Measurements from ENCODE around the gene SMARCC2. TPM values are rescaled to one million over a fixed set of nuclear protein-coding genes. Genes with fewer than 3 reads are reported as not detected.
A peak's percentile ranks its signal among the peaks of the same experiment; 100 is the strongest.
"Not testable (repeated sequence)": the region's sequence is repeated elsewhere in the genome, so short reads cannot be mapped to it uniquely, and the experiment has no call there.

The SMARCC2 gene
- total RNA-seq, 4 donors from 2014 or later = 63.8 to 231 (median 135) TPM

- peaks cover 9 to 47% (median 38%) of the 10 kb centered on the region in 4 donors for H3K4me1 ChIP-seq
These were observed 31.0 kb downstream of the SMARCC2 start, which contains the start of gene MYL6 for GRCh38 chr12:56158029-56158925. TSS of gene MYL6 (plus strand) at chr12:56158359. CDS start at chr12:56158402, 43 bp downstream.

GRCh38 chr12:56157201-56158028 is 31.9 kb downstream of the SMARCC2 start:
- in situ Hi-C loops (cut with MboI; ENCODE audit: low pct_ligation_motif_present in 1 of 4, low pct_unique_long_range_greater_than_20kb in 1 of 4, low sequenced_read_pairs in 3 of 4) = no loop called here
- WGBS, 2 donors (ENCODE audit: low coverage in 1 of 2) = 0 to 2% methylated on average over 9 to 45 of the region's 45 CpGs
- TF ChIP-seq CTCF (IDR thresholded peaks at IDR 0.05) = peak; percentile 57 to 88 (median 62)
- TF ChIP-seq POLR2A (IDR thresholded peaks at IDR 0.05) = peak; percentile 3
- TF ChIP-seq POLR2AphosphoS5 (IDR thresholded peaks at IDR 0.05) = peak; percentile 59 to 80 (median 63)
- TF ChIP-seq EP300 (IDR thresholded peaks at IDR 0.05; ENCODE audit: low read depth) = no peak
- Histone ChIP-seq H3K27me3 (no peaks in the 10 kb centered on the region), H3K36me3 (peaks cover 0 to 28% (median 10%) of the 10 kb centered on the region in 4 donors), H3K27ac (peak overlapping the region; percentile 94 to 100 (median 98)), H3K4me1 (peaks cover 15 to 50% (median 43%) of the 10 kb centered on the region in 4 donors), H3K4me3 (peak overlapping the region; percentile 19 to 94 (median 80)), H3K9me3 (no peaks in the 10 kb centered on the region)
- intact Hi-C loops (cut with DNase I; ENCODE audit: low total_unique reads) = loop anchor here (2.0 kb wide), 1 partner anchor 31 kb away; no protein-coding TSS in a partner anchor
- peak; percentile 81 for DNase-seq

More at GRCh38 chr12:56158029-56158925, 31.0 kb downstream of the SMARCC2 start, which contains the start of gene MYL6:
- Histone ChIP-seq H3K4me3 (peak within 1 kb of the TSS; percentile 77 to 94 (median 84)), H3K9me3 (no peaks in the 10 kb centered on the region), H3K27me3 (no peaks in the 10 kb centered on the region), H3K36me3 (peaks cover 0 to 32% (median 11%) of the 10 kb centered on the region in 4 donors), H3K27ac (peak within 1 kb of the TSS; percentile 94 to 100 (median 98))
- WGBS, 2 donors (ENCODE audit: low coverage in 1 of 2) = 0 to 2% methylated on average over 1 to 25 of the region's 30 CpGs
- in situ Hi-C loops (cut with MboI; ENCODE audit: low pct_ligation_motif_present in 1 of 4, low pct_unique_long_range_greater_than_20kb in 1 of 4, low sequenced_read_pairs in 3 of 4) (no loop called here), intact Hi-C loops (cut with DNase I; ENCODE audit: low total_unique reads) (loop anchor here (2.0 kb wide), 1 partner anchor 31 kb away; no protein-coding TSS in a partner anchor)
- TF ChIP-seq POLR2AphosphoS5 (IDR thresholded peaks at IDR 0.05) (peak; percentile 100), EP300 (IDR thresholded peaks at IDR 0.05; ENCODE audit: low read depth) (no peak), POLR2A (IDR thresholded peaks at IDR 0.05) (peak; percentile 100)
- peak; percentile 97 for DNase-seq

GRCh38 chr12:56156464-56157200 is 32.7 kb downstream of the SMARCC2 start:
- H3K4me1 ChIP-seq = peaks cover 17 to 51% (median 43%) of the 10 kb centered on the region in 4 donors
- H3K27ac ChIP-seq = peak overlapping the region; percentile 94 to 100 (median 98)
- H3K27me3 ChIP-seq; DNase-seq; H3K9me3 ChIP-seq; intact Hi-C loops (cut with DNase I; ENCODE audit: low total_unique reads); in situ Hi-C loops (cut with MboI; ENCODE audit: low pct_ligation_motif_present in 1 of 4, low pct_unique_long_range_greater_than_20kb in 1 of 4, low sequenced_read_pairs in 3 of 4): not testable (repeated sequence)
- H3K4me3 ChIP-seq = peak overlapping the region in 3 of 4 donors; percentile 77 to 94 (median 82)
- H3K36me3 ChIP-seq = peaks cover 0 to 20% (median 9%) of the 10 kb centered on the region in 4 donors
- WGBS, 2 donors (ENCODE audit: low coverage in 1 of 2) = 88 to 96% methylated on average over 5 to 21 of the region's 21 CpGs

DNA sequence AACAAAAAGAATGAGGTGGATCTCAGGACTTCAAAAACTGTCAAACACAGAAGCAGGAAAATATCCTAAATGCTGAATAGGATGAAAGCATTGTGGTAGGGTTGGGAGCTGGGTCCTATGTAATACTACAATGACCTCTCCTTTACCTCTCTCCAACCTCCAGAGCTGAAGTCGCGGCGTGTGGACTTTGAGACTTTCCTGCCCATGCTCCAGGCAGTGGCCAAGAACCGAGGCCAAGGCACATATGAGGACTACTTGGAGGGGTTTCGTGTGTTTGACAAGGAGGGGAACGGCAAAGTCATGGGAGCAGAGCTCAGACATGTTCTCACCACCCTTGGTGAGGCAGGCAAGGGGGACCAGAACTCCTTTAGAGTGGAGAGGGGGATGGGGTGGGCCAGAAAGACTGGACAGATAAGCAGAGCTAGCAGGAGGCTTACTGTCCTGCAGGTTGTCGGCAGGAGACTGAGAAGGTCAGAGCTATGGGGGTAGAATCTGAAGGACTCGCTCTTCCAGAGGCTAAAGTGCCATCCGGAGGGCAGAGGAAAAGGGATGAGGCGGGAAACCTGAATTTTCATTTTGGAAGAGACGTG is 33.9 kb downstream of the SMARCC2 start:
- no peak for DNase-seq

More for the DNA sequence above, 33.9 kb downstream of the SMARCC2 start:
- WGBS, 2 donors (ENCODE audit: low coverage in 1 of 2) = 86 to 93% methylated on average over 4 to 11 of the region's 11 CpGs
- intact Hi-C loops (cut with DNase I; ENCODE audit: low total_unique reads) (no loop called here), in situ Hi-C loops (cut with MboI; ENCODE audit: low pct_ligation_motif_present in 1 of 4, low pct_unique_long_range_greater_than_20kb in 1 of 4, low sequenced_read_pairs in 3 of 4) (no loop called here)
- Histone ChIP-seq H3K27ac (no peak overlapping the region), H3K4me3 (no peak overlapping the region), H3K4me1 (peaks cover 18 to 51% (median 39%) of the 10 kb centered on the region in 4 donors), H3K36me3 (peaks cover 0 to 9% (median 6%) of the 10 kb centered on the region in 4 donors), H3K9me3 (no peaks in the 10 kb centered on the region), H3K27me3 (no peaks in the 10 kb centered on the region)
- TF ChIP-seq CTCF (IDR thresholded peaks at IDR 0.05) = no peak
- TF ChIP-seq POLR2AphosphoS5 (IDR thresholded peaks at IDR 0.05) = no peak
- no peak for TF ChIP-seq EP300 (IDR thresholded peaks at IDR 0.05; ENCODE audit: low read depth)
- no peak for TF ChIP-seq POLR2A (IDR thresholded peaks at IDR 0.05)
